ENCODE data around the gene JOSD1.

DNA sequence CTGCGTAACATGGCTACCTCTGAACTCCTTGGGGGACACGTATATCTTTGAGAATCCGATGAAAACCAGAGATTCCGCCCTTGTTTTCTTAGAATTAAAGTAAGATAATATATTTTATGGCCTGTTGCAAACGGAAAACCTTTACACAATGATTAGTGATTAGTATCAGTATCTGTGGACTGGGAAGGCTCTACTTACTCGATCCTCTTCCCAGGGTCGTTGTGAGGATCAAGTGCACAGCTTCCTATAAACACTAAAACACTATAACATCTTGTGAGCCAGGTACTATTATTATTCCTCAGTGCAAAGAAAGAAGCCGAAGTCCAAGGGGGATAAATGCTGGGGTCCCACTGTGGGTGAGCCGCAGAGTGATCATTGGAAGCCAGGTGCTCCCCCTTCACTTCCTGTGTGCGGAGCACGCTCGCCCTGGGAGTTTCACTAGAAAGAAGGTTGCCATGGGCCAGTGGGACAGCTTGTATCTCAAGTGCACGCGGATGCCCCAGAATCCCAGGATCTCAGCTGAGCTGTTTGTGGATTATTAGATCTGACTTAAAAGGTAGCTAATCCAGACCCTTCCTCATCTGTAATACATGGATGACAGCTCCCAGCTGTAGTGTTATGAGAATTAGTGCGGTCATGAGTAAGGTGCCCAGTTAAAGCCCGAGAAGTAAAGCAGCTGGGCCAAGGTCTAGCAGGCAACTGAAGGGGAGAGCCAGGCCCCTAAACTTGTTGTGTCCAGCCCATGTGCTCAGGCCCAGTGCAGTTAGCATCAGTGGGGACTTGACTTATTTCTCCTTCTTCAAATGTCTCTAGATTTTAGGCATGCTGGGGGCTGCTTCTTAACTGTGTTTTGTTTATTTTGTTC, 43.5 kb downstream of the JOSD1 start:
- TF ChIP-seq, protein P1, sequence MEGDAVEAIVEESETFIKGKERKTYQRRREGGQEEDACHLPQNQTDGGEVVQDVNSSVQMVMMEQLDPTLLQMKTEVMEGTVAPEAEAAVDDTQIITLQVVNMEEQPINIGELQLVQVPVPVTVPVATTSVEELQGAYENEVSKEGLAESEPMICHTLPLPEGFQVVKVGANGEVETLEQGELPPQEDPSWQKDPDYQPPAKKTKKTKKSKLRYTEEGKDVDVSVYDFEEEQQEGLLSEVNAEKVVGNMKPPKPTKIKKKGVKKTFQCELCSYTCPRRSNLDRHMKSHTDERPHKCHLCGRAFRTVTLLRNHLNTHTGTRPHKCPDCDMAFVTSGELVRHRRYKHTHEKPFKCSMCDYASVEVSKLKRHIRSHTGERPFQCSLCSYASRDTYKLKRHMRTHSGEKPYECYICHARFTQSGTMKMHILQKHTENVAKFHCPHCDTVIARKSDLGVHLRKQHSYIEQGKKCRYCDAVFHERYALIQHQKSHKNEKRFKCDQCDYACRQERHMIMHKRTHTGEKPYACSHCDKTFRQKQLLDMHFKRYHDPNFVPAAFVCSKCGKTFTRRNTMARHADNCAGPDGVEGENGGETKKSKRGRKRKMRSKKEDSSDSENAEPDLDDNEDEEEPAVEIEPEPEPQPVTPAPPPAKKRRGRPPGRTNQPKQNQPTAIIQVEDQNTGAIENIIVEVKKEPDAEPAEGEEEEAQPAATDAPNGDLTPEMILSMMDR (IDR thresholded peaks at IDR 0.05; ENCODE audit: extremely low read depth in 1 of 2, insufficient read depth in 1 of 2, low read depth in 1 of 2, low read length in 2 of 2), result no peak
- no peak for TF ChIP-seq POLR2A (IDR thresholded peaks at IDR 0.05; ENCODE audit: low read depth, low read length)
- no peak for TF ChIP-seq POLR2AphosphoS5 (IDR thresholded peaks at IDR 0.05; ENCODE audit: insufficient read depth, low read depth, low read length)
- TF ChIP-seq, protein P2, sequence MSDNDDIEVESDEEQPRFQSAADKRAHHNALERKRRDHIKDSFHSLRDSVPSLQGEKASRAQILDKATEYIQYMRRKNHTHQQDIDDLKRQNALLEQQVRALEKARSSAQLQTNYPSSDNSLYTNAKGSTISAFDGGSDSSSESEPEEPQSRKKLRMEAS (IDR thresholded peaks at IDR 0.05; ENCODE audit: insufficient read depth, insufficient read length), result no peak
- no peak for TF ChIP-seq JUN (IDR thresholded peaks at IDR 0.05; ENCODE audit: borderline replicate concordance, insufficient read depth, insufficient read length, low read depth)
- no peak for TF ChIP-seq MYC (IDR thresholded peaks at IDR 0.05; ENCODE audit: low read depth, low read length)
- no peak for TF ChIP-seq EZH2 (IDR thresholded peaks at IDR 0.05; ENCODE audit: borderline replicate concordance, low read depth, low read length, severe bottlenecking)
- TF ChIP-seq GATA2 (IDR thresholded peaks at IDR 0.05; ENCODE audit: insufficient read depth, insufficient read length, low read depth, low read length), result no peak
- TF ChIP-seq FOS (IDR thresholded peaks at IDR 0.05; ENCODE audit: borderline replicate concordance, insufficient read depth, low read length), result no peak
